Measurements from ENCODE around the gene PYGO1.

PYGO1 gene

DNA sequence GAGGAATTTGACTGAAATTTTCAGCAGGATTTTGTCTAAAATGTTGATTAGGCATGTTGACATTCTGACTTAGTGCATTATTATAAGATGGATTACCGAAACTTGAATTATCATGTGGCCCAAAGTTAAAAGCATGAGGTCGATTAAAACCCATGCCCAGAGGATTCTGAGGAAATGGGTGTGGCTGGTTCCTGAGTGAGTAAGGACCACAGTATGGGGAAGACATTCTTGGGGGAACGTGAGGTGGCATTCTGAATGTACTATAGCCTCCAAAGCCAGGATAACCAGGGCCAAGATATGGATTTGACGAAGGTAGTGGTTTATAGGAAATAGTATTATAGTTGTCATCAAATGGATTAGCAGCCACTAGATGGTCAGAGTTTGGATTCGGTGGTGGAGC lies 41.4 kb downstream of the PYGO1 start:
- H3K27me3 ChIP-seq (ENCODE audit: insufficient read depth, poor library complexity, severe bottlenecking) = peaks cover 10% of the 10 kb centered on the region
- H3K27ac ChIP-seq (replicated peaks) = no peak overlapping the region
- no peak for TF ChIP-seq POLR2AphosphoS5 (IDR thresholded peaks at IDR 0.05; ENCODE audit: low read depth)
- TF ChIP-seq SPI1 (IDR thresholded peaks at IDR 0.05; ENCODE audit: borderline replicate concordance, low read depth) = no peak
- TF ChIP-seq GABPA (IDR thresholded peaks at IDR 0.05; ENCODE audit: low read depth) = no peak
- no peak for TF ChIP-seq REST (IDR thresholded peaks at IDR 0.05; ENCODE audit: insufficient replicate concordance, low read depth)
- TF ChIP-seq, protein P1, sequence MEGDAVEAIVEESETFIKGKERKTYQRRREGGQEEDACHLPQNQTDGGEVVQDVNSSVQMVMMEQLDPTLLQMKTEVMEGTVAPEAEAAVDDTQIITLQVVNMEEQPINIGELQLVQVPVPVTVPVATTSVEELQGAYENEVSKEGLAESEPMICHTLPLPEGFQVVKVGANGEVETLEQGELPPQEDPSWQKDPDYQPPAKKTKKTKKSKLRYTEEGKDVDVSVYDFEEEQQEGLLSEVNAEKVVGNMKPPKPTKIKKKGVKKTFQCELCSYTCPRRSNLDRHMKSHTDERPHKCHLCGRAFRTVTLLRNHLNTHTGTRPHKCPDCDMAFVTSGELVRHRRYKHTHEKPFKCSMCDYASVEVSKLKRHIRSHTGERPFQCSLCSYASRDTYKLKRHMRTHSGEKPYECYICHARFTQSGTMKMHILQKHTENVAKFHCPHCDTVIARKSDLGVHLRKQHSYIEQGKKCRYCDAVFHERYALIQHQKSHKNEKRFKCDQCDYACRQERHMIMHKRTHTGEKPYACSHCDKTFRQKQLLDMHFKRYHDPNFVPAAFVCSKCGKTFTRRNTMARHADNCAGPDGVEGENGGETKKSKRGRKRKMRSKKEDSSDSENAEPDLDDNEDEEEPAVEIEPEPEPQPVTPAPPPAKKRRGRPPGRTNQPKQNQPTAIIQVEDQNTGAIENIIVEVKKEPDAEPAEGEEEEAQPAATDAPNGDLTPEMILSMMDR (IDR thresholded peaks at IDR 0.05; ENCODE audit: insufficient read depth, low read length) = no peak
- DNase-seq (ENCODE audit: low read depth in 1 of 2, low spot score in 1 of 2) = no peak
- no peak overlapping the region for H3K4me3 ChIP-seq (replicated peaks; ENCODE audit: insufficient read depth, low read length)

DNA sequence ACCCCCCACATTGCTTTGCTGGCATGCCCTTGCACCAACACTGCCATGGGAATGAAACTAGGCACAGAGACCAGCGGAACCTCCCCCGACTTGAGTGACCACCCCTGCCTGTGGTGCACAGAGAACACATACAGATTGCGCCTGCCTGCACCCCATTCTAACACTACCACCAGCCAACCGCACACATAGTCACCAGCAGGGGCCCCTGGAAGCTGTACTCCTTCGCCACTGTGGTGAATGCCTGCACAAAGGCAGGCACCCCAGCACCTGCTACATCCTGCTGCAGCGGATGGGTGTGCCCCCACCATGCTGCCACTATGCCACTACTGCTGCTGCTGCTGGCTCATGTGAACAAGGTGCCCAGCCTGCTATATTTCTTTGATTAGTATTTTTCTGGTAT lies 52.7 kb downstream of the PYGO1 start:
- DNase-seq (ENCODE audit: low read depth in 1 of 2, low spot score in 1 of 2) = no peak
- no peak overlapping the region for H3K27ac ChIP-seq (replicated peaks)
- H3K27me3 ChIP-seq (ENCODE audit: insufficient read depth, poor library complexity, severe bottlenecking) = peaks cover 3% of the 10 kb centered on the region
- TF ChIP-seq REST (IDR thresholded peaks at IDR 0.05; ENCODE audit: insufficient replicate concordance, low read depth) (no peak), SPI1 (IDR thresholded peaks at IDR 0.05; ENCODE audit: borderline replicate concordance, low read depth) (no peak), GABPA (IDR thresholded peaks at IDR 0.05; ENCODE audit: low read depth) (no peak), POLR2AphosphoS5 (IDR thresholded peaks at IDR 0.05; ENCODE audit: low read depth) (no peak)
- TF ChIP-seq, protein P1 (IDR thresholded peaks at IDR 0.05; ENCODE audit: insufficient read depth, low read length) = no peak
- no peak overlapping the region for H3K4me3 ChIP-seq (replicated peaks; ENCODE audit: insufficient read depth, low read length)

GRCh38 chr15:55532944-55533343 lies 55.2 kb downstream of the PYGO1 start:
- Histone ChIP-seq H3K27me3 (ENCODE audit: insufficient read depth, poor library complexity, severe bottlenecking) (no peaks in the 10 kb centered on the region), H3K4me3 (replicated peaks; ENCODE audit: insufficient read depth, low read length) (no peak overlapping the region), H3K27ac (replicated peaks) (no peak overlapping the region)
- no peak for DNase-seq (ENCODE audit: low read depth in 1 of 2, low spot score in 1 of 2)
- TF ChIP-seq REST (IDR thresholded peaks at IDR 0.05; ENCODE audit: insufficient replicate concordance, low read depth) = no peak
- TF ChIP-seq SPI1 (IDR thresholded peaks at IDR 0.05; ENCODE audit: borderline replicate concordance, low read depth) = peak; percentile 77
- TF ChIP-seq GABPA (IDR thresholded peaks at IDR 0.05; ENCODE audit: low read depth) = no peak
